ENCODE results near the gene TRPV3.

GRCh38 chr17:3510090-3510489, 47.5 kb downstream of the TRPV3 start:
- TF ChIP-seq CTCF (IDR thresholded peaks at IDR 0.05; ENCODE audit: insufficient read depth, low read depth, low read length) (no peak), EZH2 (IDR thresholded peaks at IDR 0.05; ENCODE audit: insufficient read depth, low read length) (no peak)

Data from astrocyte (in vitro differentiated cells and primary cell).